ENCODE results near the gene MUC4. TPM values are rescaled to one million over a fixed set of nuclear protein-coding genes. Genes with fewer than 3 reads are reported as not detected.

Gene MUC4
- total and polyA plus RNA-seq, 2 experiments from 2014 or later, result 1.3 TPM

DNA sequence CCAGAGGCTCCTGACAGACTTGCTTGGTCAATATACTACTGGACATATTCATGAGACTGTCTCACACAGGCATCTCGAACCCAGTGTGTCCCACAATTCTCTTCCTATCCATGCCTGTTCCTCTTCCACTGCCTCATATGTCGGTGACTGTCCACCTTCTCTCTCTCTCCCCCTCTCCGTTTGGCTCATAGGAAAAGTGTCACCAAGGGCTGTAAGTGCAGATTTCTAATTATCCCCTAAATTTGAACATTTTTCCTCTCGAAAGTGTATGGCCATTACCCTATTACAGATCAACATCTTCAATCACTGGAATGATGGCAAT, 113.4 kb downstream of the MUC4 start:
- H3K4me3 ChIP-seq, result no peak overlapping the region
- ATAC-seq, result no peak
- H3K9me3 Mint-ChIP-seq, result no peaks in the 10 kb centered on the region

More for the DNA sequence above, 113.4 kb downstream of the MUC4 start:
- H3K4me3 Mint-ChIP-seq, result no peak overlapping the region; the same call in 2 of the 3 replicates
- Histone ChIP-seq H3K9me2 (ENCODE audit: insufficient read depth) (no peaks in the 10 kb centered on the region), H4K20me1 (replicated peaks; ENCODE audit: insufficient read depth) (no peaks in the 10 kb centered on the region; the same call in 1 of the 2 replicates), H2AFZ (no peak overlapping the region), H3K27me3 (ENCODE audit: insufficient read depth) (no peaks in the 10 kb centered on the region), H3K27ac (ENCODE audit: low read depth) (peak overlapping the region; percentile 34; the same call in 1 of the 2 replicates), H3F3A (replicated peaks; ENCODE audit: low read depth) (no peaks in the 10 kb centered on the region), H3K4me2 (peak overlapping the region; percentile 50), H3K79me2 (replicated peaks; ENCODE audit: insufficient read depth) (no peaks in the 10 kb centered on the region), H3K36me3 (ENCODE audit: insufficient read depth) (no peaks in the 10 kb centered on the region), H3K4me1 (ENCODE audit: insufficient read depth) (peaks cover 18% of the 10 kb centered on the region; the same call in 1 of the 2 replicates)
- peaks cover 8% of the 10 kb centered on the region; the same call in 1 of the 3 replicates for H3K36me3 Mint-ChIP-seq (ENCODE audit: low read depth)
- no peaks in the 10 kb centered on the region for H3K27me3 Mint-ChIP-seq (ENCODE audit: insufficient read depth, low read depth, poor library complexity)
- TF ChIP-seq STAT1 (IDR thresholded peaks at IDR 0.05; ENCODE audit: unreplicated experiment), result no peak
- no peak for TF ChIP-seq ZNF331 (CRISPR knock-in tag; IDR thresholded peaks at IDR 0.05; ENCODE audit: low read depth)
- TF ChIP-seq, protein P1, sequence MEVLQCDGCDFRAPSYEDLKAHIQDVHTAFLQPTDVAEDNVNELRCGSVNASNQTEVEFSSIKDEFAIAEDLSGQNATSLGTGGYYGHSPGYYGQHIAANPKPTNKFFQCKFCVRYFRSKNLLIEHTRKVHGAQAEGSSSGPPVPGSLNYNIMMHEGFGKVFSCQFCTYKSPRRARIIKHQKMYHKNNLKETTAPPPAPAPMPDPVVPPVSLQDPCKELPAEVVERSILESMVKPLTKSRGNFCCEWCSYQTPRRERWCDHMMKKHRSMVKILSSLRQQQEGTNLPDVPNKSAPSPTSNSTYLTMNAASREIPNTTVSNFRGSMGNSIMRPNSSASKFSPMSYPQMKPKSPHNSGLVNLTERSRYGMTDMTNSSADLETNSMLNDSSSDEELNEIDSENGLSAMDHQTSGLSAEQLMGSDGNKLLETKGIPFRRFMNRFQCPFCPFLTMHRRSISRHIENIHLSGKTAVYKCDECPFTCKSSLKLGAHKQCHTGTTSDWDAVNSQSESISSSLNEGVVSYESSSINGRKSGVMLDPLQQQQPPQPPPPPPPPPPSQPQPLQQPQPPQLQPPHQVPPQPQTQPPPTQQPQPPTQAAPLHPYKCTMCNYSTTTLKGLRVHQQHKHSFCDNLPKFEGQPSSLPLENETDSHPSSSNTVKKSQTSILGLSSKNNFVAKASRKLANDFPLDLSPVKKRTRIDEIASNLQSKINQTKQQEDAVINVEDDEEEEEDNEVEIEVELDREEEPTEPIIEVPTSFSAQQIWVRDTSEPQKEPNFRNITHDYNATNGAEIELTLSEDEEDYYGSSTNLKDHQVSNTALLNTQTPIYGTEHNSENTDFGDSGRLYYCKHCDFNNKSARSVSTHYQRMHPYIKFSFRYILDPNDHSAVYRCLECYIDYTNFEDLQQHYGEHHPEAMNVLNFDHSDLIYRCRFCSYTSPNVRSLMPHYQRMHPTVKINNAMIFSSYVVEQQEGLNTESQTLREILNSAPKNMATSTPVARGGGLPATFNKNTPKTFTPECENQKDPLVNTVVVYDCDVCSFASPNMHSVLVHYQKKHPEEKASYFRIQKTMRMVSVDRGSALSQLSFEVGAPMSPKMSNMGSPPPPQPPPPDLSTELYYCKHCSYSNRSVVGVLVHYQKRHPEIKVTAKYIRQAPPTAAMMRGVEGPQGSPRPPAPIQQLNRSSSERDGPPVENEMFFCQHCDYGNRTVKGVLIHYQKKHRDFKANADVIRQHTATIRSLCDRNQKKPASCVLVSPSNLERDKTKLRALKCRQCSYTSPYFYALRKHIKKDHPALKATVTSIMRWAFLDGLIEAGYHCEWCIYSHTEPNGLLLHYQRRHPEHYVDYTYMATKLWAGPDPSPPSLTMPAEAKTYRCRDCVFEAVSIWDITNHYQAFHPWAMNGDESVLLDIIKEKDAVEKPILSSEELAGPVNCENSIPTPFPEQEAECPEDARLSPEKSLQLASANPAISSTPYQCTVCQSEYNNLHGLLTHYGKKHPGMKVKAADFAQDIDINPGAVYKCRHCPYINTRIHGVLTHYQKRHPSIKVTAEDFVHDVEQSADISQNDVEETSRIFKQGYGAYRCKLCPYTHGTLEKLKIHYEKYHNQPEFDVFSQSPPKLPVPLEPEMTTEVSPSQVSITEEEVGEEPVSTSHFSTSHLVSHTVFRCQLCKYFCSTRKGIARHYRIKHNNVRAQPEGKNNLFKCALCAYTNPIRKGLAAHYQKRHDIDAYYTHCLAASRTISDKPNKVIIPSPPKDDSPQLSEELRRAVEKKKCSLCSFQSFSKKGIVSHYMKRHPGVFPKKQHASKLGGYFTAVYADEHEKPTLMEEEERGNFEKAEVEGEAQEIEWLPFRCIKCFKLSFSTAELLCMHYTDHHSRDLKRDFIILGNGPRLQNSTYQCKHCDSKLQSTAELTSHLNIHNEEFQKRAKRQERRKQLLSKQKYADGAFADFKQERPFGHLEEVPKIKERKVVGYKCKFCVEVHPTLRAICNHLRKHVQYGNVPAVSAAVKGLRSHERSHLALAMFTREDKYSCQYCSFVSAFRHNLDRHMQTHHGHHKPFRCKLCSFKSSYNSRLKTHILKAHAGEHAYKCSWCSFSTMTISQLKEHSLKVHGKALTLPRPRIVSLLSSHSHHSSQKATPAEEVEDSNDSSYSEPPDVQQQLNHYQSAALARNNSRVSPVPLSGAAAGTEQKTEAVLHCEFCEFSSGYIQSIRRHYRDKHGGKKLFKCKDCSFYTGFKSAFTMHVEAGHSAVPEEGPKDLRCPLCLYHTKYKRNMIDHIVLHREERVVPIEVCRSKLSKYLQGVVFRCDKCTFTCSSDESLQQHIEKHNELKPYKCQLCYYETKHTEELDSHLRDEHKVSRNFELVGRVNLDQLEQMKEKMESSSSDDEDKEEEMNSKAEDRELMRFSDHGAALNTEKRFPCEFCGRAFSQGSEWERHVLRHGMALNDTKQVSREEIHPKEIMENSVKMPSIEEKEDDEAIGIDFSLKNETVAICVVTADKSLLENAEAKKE (CRISPR knock-in tag; IDR thresholded peaks at IDR 0.05), result no peak
- TF ChIP-seq, protein P2, sequence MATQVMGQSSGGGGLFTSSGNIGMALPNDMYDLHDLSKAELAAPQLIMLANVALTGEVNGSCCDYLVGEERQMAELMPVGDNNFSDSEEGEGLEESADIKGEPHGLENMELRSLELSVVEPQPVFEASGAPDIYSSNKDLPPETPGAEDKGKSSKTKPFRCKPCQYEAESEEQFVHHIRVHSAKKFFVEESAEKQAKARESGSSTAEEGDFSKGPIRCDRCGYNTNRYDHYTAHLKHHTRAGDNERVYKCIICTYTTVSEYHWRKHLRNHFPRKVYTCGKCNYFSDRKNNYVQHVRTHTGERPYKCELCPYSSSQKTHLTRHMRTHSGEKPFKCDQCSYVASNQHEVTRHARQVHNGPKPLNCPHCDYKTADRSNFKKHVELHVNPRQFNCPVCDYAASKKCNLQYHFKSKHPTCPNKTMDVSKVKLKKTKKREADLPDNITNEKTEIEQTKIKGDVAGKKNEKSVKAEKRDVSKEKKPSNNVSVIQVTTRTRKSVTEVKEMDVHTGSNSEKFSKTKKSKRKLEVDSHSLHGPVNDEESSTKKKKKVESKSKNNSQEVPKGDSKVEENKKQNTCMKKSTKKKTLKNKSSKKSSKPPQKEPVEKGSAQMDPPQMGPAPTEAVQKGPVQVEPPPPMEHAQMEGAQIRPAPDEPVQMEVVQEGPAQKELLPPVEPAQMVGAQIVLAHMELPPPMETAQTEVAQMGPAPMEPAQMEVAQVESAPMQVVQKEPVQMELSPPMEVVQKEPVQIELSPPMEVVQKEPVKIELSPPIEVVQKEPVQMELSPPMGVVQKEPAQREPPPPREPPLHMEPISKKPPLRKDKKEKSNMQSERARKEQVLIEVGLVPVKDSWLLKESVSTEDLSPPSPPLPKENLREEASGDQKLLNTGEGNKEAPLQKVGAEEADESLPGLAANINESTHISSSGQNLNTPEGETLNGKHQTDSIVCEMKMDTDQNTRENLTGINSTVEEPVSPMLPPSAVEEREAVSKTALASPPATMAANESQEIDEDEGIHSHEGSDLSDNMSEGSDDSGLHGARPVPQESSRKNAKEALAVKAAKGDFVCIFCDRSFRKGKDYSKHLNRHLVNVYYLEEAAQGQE (IDR thresholded peaks at IDR 0.05; ENCODE audit: unreplicated experiment), result no peak
- no peak for TF ChIP-seq JUNB (IDR thresholded peaks at IDR 0.05; ENCODE audit: unreplicated experiment)
- no peak for TF ChIP-seq POLR2AphosphoS5 (IDR thresholded peaks at IDR 0.05; ENCODE audit: low read depth)
- no peak for TF ChIP-seq ZNF114 (CRISPR knock-in tag; IDR thresholded peaks at IDR 0.05)
- TF ChIP-seq EZH2 (IDR thresholded peaks at IDR 0.05; ENCODE audit: low read depth, unreplicated experiment), result no peak
- TF ChIP-seq, protein P3, sequence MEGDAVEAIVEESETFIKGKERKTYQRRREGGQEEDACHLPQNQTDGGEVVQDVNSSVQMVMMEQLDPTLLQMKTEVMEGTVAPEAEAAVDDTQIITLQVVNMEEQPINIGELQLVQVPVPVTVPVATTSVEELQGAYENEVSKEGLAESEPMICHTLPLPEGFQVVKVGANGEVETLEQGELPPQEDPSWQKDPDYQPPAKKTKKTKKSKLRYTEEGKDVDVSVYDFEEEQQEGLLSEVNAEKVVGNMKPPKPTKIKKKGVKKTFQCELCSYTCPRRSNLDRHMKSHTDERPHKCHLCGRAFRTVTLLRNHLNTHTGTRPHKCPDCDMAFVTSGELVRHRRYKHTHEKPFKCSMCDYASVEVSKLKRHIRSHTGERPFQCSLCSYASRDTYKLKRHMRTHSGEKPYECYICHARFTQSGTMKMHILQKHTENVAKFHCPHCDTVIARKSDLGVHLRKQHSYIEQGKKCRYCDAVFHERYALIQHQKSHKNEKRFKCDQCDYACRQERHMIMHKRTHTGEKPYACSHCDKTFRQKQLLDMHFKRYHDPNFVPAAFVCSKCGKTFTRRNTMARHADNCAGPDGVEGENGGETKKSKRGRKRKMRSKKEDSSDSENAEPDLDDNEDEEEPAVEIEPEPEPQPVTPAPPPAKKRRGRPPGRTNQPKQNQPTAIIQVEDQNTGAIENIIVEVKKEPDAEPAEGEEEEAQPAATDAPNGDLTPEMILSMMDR (conservative IDR thresholded peaks at IDR 0.05; ENCODE audit: low read depth in 2 of 2), result no peak
- TF ChIP-seq EZH2phosphoT487 (IDR thresholded peaks at IDR 0.05; ENCODE audit: unreplicated experiment), result no peak
- TF ChIP-seq, protein P4, sequence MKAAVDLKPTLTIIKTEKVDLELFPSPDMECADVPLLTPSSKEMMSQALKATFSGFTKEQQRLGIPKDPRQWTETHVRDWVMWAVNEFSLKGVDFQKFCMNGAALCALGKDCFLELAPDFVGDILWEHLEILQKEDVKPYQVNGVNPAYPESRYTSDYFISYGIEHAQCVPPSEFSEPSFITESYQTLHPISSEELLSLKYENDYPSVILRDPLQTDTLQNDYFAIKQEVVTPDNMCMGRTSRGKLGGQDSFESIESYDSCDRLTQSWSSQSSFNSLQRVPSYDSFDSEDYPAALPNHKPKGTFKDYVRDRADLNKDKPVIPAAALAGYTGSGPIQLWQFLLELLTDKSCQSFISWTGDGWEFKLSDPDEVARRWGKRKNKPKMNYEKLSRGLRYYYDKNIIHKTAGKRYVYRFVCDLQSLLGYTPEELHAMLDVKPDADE (IDR thresholded peaks at IDR 0.05), result no peak
- TF ChIP-seq NANOG (IDR thresholded peaks at IDR 0.05; ENCODE audit: borderline replicate concordance), result no peak
- TF ChIP-seq CREB1 (CRISPR knock-in tag; IDR thresholded peaks at IDR 0.05; ENCODE audit: low read depth), result no peak
- no peak for DNase-seq (ENCODE audit: low spot score)
- H3K4me1 Mint-ChIP-seq, result peaks cover 27% of the 10 kb centered on the region
- H3K27ac Mint-ChIP-seq, result 0 out of 2 replicates have a peak overlapping the region, but pooled peaks have one; percentile 34
